ENCODE measurements around the gene SLC39A13. TPM values are rescaled to one million over a fixed set of nuclear protein-coding genes. Genes with fewer than 3 reads are reported as not detected.

SLC39A13 gene
- total and polyA plus RNA-seq, 2 of the 4 experiments (the other 2 are of a cell fraction), result 32.4 to 144 TPM

- DNase-seq (no peak), ATAC-seq (ENCODE audit: low read depth) (no peak)
- Histone ChIP-seq H3K56ac (ENCODE audit: extremely low read depth, insufficient read depth, low read length) (no peak overlapping the region), H3K36me3 (ENCODE audit: control insufficient read depth, insufficient read depth, low read length) (no peaks in the 10 kb centered on the region), H2AK9ac (replicated peaks; ENCODE audit: low read depth, low read length, poor library complexity) (no peak overlapping the region), H3K4me2 (ENCODE audit: low read depth, low read length) (no peak overlapping the region), H2BK15ac (ENCODE audit: low read depth, low read length) (no peak overlapping the region), H3K14ac (replicated peaks; ENCODE audit: low read depth, low read length) (no peak overlapping the region), H2AK5ac (ENCODE audit: low read depth, low read length) (no peak overlapping the region), H4K8ac (ENCODE audit: low read depth in 2 of 2, low read length in 2 of 2) (no peak overlapping the region), H3K9ac (ENCODE audit: low read depth, low read length) (no peak overlapping the region), H2AFZ (replicated peaks; ENCODE audit: low read length, poor library complexity) (peak overlapping the region; percentile 14), H4K20me1 (ENCODE audit: insufficient read depth, low read length) (no peaks in the 10 kb centered on the region), H2BK120ac (ENCODE audit: low read depth, low read length) (no peak overlapping the region), H2BK20ac (ENCODE audit: low read depth, low read length) (no peak overlapping the region), H3K4ac (ENCODE audit: low read depth, low read length) (no peak overlapping the region), H3K4me1 (ENCODE audit: control insufficient read depth, insufficient read depth, low read length) (peaks cover 13% of the 10 kb centered on the region), H4K5ac (ENCODE audit: low read depth, low read length) (no peak overlapping the region), H3K27me3 (ENCODE audit: control insufficient read depth, insufficient read depth, low read length) (no peaks in the 10 kb centered on the region), H3K4me3 (ENCODE audit: insufficient read depth, low read depth, low read length) (no peak overlapping the region), H3K18ac (ENCODE audit: low read depth, low read length) (no peak overlapping the region), H3K23ac (ENCODE audit: low read depth, low read length) (no peak overlapping the region), H3K9me3 (ENCODE audit: control insufficient read depth, insufficient read depth, low read length) (no peaks in the 10 kb centered on the region), H3K9me1 (ENCODE audit: insufficient read depth, low read length) (peaks cover 8% of the 10 kb centered on the region; the same call in 1 of the 2 replicates), H3K27ac (ENCODE audit: insufficient read depth, low read length) (no peak overlapping the region), H4K91ac (ENCODE audit: insufficient read depth, low read depth, low read length) (no peak overlapping the region), H3K79me1 (ENCODE audit: low read depth in 1 of 2, low read length in 2 of 2) (peaks cover 0 to 11% of the 10 kb centered on the region in 2 experiments; a peak in 2 of 4 replicates), H2BK5ac (ENCODE audit: low read depth, low read length, poor library complexity, severe bottlenecking) (no peak overlapping the region)
- ChIA-PET POLR2A (ENCODE audit: unreplicated experiment) (no interaction called here), CTCF (interaction anchor here (1.2 kb wide), 1 partner anchor 30 kb away, joined by 4 read pairs; no protein-coding TSS in a partner anchor)
- BruUV-seq (replicated peaks), result no TSS peak
- in situ Hi-C loops (cut with MboI; ENCODE audit: low sequenced_read_pairs), result no loop called here
- dilution Hi-C loops (cut with HindIII; ENCODE audit: low sequenced_read_pairs, unreplicated experiment), result no loop called here
- intact Hi-C loops (cut with micrococcal nuclease), result no loop called here
- 82% methylated on average over 4 of the region's 4 CpGs; no CpG with 5 or more reads in 1 of the 2 experiments for WGBS, 2 experiments (ENCODE audit: extremely low coverage in 2 of 2, insufficient read length in 1 of 2)
- TF ChIP-seq ELK1 (IDR thresholded peaks at IDR 0.05; ENCODE audit: borderline replicate concordance, low read depth, low read length) (no peak), RAD21 (IDR thresholded peaks at IDR 0.05; ENCODE audit: low read length) (no peak), SMC3 (IDR thresholded peaks at IDR 0.05; ENCODE audit: low read depth, low read length) (no peak), MXI1 (IDR thresholded peaks at IDR 0.05; ENCODE audit: borderline replicate concordance, low read depth, low read length) (no peak), MAZ (IDR thresholded peaks at IDR 0.05; ENCODE audit: borderline replicate concordance, low read depth, low read length) (no peak), RFX5 (IDR thresholded peaks at IDR 0.05; ENCODE audit: low read depth, low read length) (no peak), RCOR1 (IDR thresholded peaks at IDR 0.05; ENCODE audit: insufficient replicate concordance, low read length) (no peak), CHD1 (IDR thresholded peaks at IDR 0.05; ENCODE audit: low read depth, low read length) (no peak), CEBPB (IDR thresholded peaks at IDR 0.05; ENCODE audit: low read depth, low read length) (no peak), MAFK (IDR thresholded peaks at IDR 0.05; ENCODE audit: low read depth, low read length) (no peak)
These were observed 5.3 kb upstream of the SLC39A13 start for GRCh38 chr11:47403135-47403534.

Measured in IMR-90 (cell line).